Mesenchymal stem cell (in vitro differentiated cells and primary cell): ENCODE data around the gene EMCN.

ENCODE experiments used
- DNase-seq: peaks from one replicate; pipeline ENCODE4 v3.0.0-alpha.2; 2013
- H2AFZ ChIP-seq: one replicate; pipeline ENCODE4 v1.6.1; 2013; ENCODE audit warnings: low read depth, mild to moderate bottlenecking, control low read depth, inconsistent platforms, low read length, moderate library complexity
- H2AK5ac ChIP-seq: 2 replicates; pipeline ENCODE4 v1.6.1; 2013; ENCODE audit warnings: low read length, moderate library complexity, mild to moderate bottlenecking, inconsistent platforms; ENCODE audit not compliant: severe bottlenecking
- H2BK120ac ChIP-seq: one replicate; pipeline ENCODE4 v1.6.1; 2013; ENCODE audit warnings: low read depth, mild to moderate bottlenecking, inconsistent platforms, low read length, moderate library complexity
- H2BK12ac ChIP-seq, 2 experiments: one replicate each; pipeline ENCODE4 v1.6.1; 2013; ENCODE audit warnings: inconsistent platforms in 2 of 2, low read length in 2 of 2, mild to moderate bottlenecking in 2 of 2, moderate library complexity in 2 of 2, control low read depth in 1 of 2
- H2BK15ac ChIP-seq: one replicate; pipeline ENCODE4 v1.6.1; 2013; ENCODE audit warnings: mild to moderate bottlenecking, low read depth, inconsistent platforms; ENCODE audit not compliant: poor library complexity, severe bottlenecking
- H2BK5ac ChIP-seq: 2 replicates; pipeline ENCODE4 v1.6.1; 2013; ENCODE audit warnings: low read depth, mild to moderate bottlenecking, low read length, control low read depth, inconsistent platforms; ENCODE audit not compliant: poor library complexity, severe bottlenecking
- H3K14ac ChIP-seq, 2 experiments: one replicate each; pipeline ENCODE4 v1.6.1; 2013; ENCODE audit warnings: inconsistent platforms in 2 of 2, low read length in 2 of 2, control low read depth in 1 of 2, mild to moderate bottlenecking in 1 of 2, moderate library complexity in 1 of 2
- H3K18ac ChIP-seq, 2 experiments: one replicate each; pipeline ENCODE4 v1.6.1; 2013; ENCODE audit warnings: inconsistent platforms in 2 of 2, low read length in 2 of 2, control low read depth in 1 of 2, low read depth in 1 of 2, mild to moderate bottlenecking in 1 of 2
- H3K23ac ChIP-seq, 2 experiments: one replicate each; pipeline ENCODE4 v1.6.1; 2013; ENCODE audit warnings: inconsistent platforms in 2 of 2, low read length in 2 of 2, mild to moderate bottlenecking in 2 of 2, moderate library complexity in 2 of 2, control low read depth in 1 of 2
- H3K27ac ChIP-seq: 2 replicates; pipeline ENCODE4 v1.5.1; 2013; ENCODE audit warnings: mild to moderate bottlenecking, moderate library complexity, low read length, control low read depth, inconsistent platforms; ENCODE audit not compliant: poor library complexity, severe bottlenecking
- H3K27me3 ChIP-seq, 2 experiments: 2 replicates each; pipeline versions ENCODE4 v1.6.1 to v1.7.0; 2013; ENCODE audit warnings: low read length in 2 of 2, mild to moderate bottlenecking in 2 of 2, moderate library complexity in 2 of 2, control low read depth in 1 of 2, inconsistent platforms in 1 of 2; ENCODE audit not compliant: control insufficient read depth in 1 of 2, insufficient read depth in 1 of 2
- H3K36me3 ChIP-seq, 2 experiments: 2 replicates each; pipeline versions ENCODE4 v1.6.1 to v1.7.0; 2013; ENCODE audit warnings: low read length in 2 of 2, control low read depth in 1 of 2, inconsistent platforms in 1 of 2, low read depth in 1 of 2, mild to moderate bottlenecking in 1 of 2; ENCODE audit not compliant: insufficient read depth in 2 of 2, control insufficient read depth in 1 of 2
- H3K4ac ChIP-seq, 2 experiments: one replicate each; pipeline ENCODE4 v1.6.1; 2013; ENCODE audit warnings: inconsistent platforms in 2 of 2, low read length in 2 of 2, mild to moderate bottlenecking in 2 of 2, moderate library complexity in 2 of 2, control low read depth in 1 of 2, low read depth in 1 of 2
- H3K4me1 ChIP-seq: 2 replicates; pipeline ENCODE4 v1.6.1; 2013; ENCODE audit warnings: low read depth, low read length, control low read depth; ENCODE audit not compliant: control insufficient read depth, insufficient read depth
- H3K4me2 ChIP-seq: 2 replicates; pipeline ENCODE4 v1.6.1; 2013; ENCODE audit warnings: low read length, mild to moderate bottlenecking, inconsistent platforms; ENCODE audit not compliant: poor library complexity, severe bottlenecking
- H3K4me3 ChIP-seq, 2 experiments: 2 replicates each; pipeline versions ENCODE4 v1.5.1 to v1.7.0; 2013; ENCODE audit warnings: low read length in 2 of 2, mild to moderate bottlenecking in 2 of 2, control low read depth in 1 of 2, low read depth in 1 of 2; ENCODE audit not compliant: insufficient read depth in 1 of 2
- H3K79me1 ChIP-seq: replicated peaks from 2 replicates; pipeline ENCODE4 v1.6.1; 2013; ENCODE audit warnings: mild to moderate bottlenecking, control low read depth, low read length, inconsistent platforms; ENCODE audit not compliant: poor library complexity, severe bottlenecking
- H3K9ac ChIP-seq: 2 replicates; pipeline ENCODE4 v1.7.0; 2013; ENCODE audit warnings: mild to moderate bottlenecking, low read length, moderate library complexity
- H3K9me3 ChIP-seq: 2 replicates; pipeline ENCODE4 v1.7.0; 2013; ENCODE audit warnings: mild to moderate bottlenecking, low read length; ENCODE audit not compliant: control insufficient read depth
- H4K8ac ChIP-seq: one replicate; pipeline ENCODE4 v1.6.1; 2013; ENCODE audit warnings: inconsistent platforms, mild to moderate bottlenecking, low read length, moderate library complexity
- H4K91ac ChIP-seq: one replicate; pipeline ENCODE4 v1.6.1; 2013; ENCODE audit warnings: mild to moderate bottlenecking, low read length, inconsistent platforms

Gene EMCN

DNA sequence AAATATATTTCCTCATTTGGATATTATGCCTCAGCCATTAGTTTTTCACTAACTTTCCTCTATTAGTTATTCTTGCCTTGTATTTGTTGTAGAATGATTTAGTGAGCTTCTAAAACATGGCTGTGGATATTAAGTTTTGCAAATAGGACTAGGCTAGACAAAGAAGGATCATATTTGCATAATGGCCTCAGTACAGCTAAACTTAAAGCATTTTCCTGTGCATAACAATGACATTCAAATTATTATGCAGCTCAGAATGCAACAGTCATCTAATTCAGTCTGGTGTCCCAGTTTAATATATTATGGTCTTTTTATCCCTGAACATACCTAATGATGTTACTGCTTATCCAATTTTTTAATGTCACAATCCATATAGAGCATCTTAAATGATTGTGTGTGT is 172.2 kb downstream of the EMCN start:
- Histone ChIP-seq H3K36me3 (no peaks in the 10 kb centered on the region), H3K4me3 (no peak overlapping the region), H3K4ac (no peak overlapping the region), H2AK5ac (no peak overlapping the region), H2AFZ (no peak overlapping the region), H3K9ac (no peak overlapping the region), H3K18ac (no peak overlapping the region), H3K27me3 (no peaks in the 10 kb centered on the region), H2BK120ac (no peak overlapping the region), H3K9me3 (no peaks in the 10 kb centered on the region), H2BK15ac (no peak overlapping the region), H4K8ac (no peak overlapping the region), H3K14ac (no peak overlapping the region), H3K27ac (no peak overlapping the region), H2BK5ac (no peak overlapping the region), H3K4me1 (no peaks in the 10 kb centered on the region), H3K79me1 (no peaks in the 10 kb centered on the region), H3K23ac (no peak overlapping the region), H2BK12ac (no peak overlapping the region), H4K91ac (no peak overlapping the region), H3K4me2 (no peak overlapping the region)
- no peak for DNase-seq
